ENCODE results near the gene TXNIP. TPM values are rescaled to one million over a fixed set of nuclear protein-coding genes. Genes with fewer than 3 reads are reported as not detected.

The TXNIP gene
- total and polyA plus RNA-seq, 12 donors: 231 to 1,142 (median 750) TPM

GRCh38 chr1:145979746-145980456 is 16.5 kb downstream of the TXNIP start:
- H3K27me3 ChIP-seq: no peaks in the 10 kb centered on the region
- TF ChIP-seq, protein P1, sequence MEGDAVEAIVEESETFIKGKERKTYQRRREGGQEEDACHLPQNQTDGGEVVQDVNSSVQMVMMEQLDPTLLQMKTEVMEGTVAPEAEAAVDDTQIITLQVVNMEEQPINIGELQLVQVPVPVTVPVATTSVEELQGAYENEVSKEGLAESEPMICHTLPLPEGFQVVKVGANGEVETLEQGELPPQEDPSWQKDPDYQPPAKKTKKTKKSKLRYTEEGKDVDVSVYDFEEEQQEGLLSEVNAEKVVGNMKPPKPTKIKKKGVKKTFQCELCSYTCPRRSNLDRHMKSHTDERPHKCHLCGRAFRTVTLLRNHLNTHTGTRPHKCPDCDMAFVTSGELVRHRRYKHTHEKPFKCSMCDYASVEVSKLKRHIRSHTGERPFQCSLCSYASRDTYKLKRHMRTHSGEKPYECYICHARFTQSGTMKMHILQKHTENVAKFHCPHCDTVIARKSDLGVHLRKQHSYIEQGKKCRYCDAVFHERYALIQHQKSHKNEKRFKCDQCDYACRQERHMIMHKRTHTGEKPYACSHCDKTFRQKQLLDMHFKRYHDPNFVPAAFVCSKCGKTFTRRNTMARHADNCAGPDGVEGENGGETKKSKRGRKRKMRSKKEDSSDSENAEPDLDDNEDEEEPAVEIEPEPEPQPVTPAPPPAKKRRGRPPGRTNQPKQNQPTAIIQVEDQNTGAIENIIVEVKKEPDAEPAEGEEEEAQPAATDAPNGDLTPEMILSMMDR (IDR thresholded peaks at IDR 0.05): no peak
- H3K4me1 ChIP-seq: peaks cover 54 to 78% (median 76%) of the 10 kb centered on the region in 9 donors
- H3K9me3 ChIP-seq: no peaks in the 10 kb centered on the region
- peak overlapping the region in 9 of 10 donors; percentile 3 to 44 (median 21) for H3K4me3 ChIP-seq
- WGBS, 2 donors: 16 to 29% methylated on average over 7 of the region's 7 CpGs
- DNase-seq: no peak
- intact Hi-C loops (cut with DNase I): loop anchor here in 7 of 10 donors (1.0 to 5.0 kb wide), 8 partner anchors 16 to 32 kb away; partner anchors contain the start of gene TXNIP (in 3 of the 7)
- ATAC-seq: peak in 6 of 8 donors; percentile 1 to 23 (median 4)
- H3K36me3 ChIP-seq: peaks cover 0 to 12% (median 0%) of the 10 kb centered on the region in 9 donors
- H3K27ac ChIP-seq: peak overlapping the region; percentile 90 to 97 (median 94)

DNA sequence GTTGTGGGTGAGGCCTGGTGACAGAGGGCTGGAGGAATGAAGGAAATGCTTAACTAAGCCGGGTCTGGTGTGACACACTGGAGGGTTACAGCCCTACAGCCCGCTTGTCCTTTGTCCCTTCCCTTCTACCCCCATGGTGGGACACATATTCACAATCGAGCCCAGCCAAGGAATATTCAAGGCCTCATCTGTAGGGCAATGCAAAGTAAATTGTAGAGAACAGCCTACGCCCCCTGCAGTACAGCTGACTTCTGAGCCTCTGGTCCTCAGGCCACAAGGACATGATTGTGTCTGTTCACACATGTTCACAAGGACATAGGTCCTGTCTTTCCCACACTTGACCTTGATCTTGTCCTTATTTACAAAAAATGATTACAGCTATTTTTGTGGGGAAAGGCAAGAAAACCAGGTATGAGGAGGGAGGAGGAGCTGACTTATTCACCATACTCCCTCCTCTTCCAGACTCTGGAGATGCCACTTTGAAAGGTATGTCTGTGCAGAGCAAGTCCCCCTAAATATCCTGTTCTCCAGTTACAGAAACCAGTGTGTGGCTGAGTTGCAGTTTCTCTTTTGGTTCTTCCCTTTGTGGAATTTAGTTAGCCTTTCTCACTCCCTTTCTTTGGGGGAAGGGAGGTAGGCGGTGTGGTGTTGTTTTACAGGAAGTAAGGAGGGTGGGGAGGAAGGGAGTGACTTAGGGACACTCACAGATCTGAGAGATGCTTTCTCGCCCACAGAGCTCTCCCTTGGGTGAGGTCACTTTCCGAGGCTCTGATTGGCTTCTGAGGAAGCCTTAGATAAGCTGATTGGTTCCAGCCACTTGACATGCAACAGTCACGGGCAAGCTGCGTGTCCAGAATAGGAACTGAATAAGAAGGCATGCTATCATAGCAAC is 17.3 kb downstream of the TXNIP start:
- intact Hi-C loops (cut with DNase I): loop anchor here in 7 of 10 donors (1.0 to 5.0 kb wide), 7 partner anchors 17 to 33 kb away; partner anchors contain the start of gene TXNIP (in 2 of the 7)
- TF ChIP-seq, protein P1 (IDR thresholded peaks at IDR 0.05): peak in 5 of 9 donors; percentile 25 to 58 (median 45)
- Histone ChIP-seq H3K27me3 (no peaks in the 10 kb centered on the region), H3K4me3 (peak overlapping the region in 8 of 10 donors; percentile 4 to 44 (median 38)), H3K4me1 (peaks cover 46 to 70% (median 68%) of the 10 kb centered on the region in 9 donors), H3K9me3 (no peaks in the 10 kb centered on the region), H3K36me3 (peaks cover 0 to 14% (median 0%) of the 10 kb centered on the region in 9 donors), H3K27ac (peak overlapping the region; percentile 90 to 97 (median 94))
- ATAC-seq (peak; percentile 91 to 94 (median 92)), DNase-seq (peak; percentile 81 to 98)
- 4% methylated on average over 9 of the region's 9 CpGs for WGBS, 2 donors

DNA sequence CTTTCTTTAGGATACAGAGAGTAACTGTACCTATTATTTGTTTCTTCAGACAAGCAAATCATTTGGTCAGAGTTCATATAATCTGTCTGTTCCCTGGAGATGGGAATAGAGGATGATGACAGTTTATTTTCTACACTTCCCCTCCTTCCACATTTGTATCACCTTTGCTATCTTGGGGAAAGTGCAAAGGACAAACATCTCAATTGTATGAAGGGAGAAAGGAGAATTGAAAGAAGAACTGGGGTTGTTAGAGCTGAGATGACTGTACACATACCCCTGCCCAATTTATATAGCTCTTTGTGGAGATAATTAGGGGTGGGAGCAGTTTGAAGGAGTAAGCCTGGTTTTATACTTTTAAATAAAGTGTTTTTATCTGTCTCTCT is 17.9 kb downstream of the TXNIP start:
- DNase-seq (no peak), ATAC-seq (no peak)
- peak overlapping the region in 8 of 10 donors; percentile 4 to 44 (median 38) for H3K4me3 ChIP-seq
- H3K4me1 ChIP-seq: peaks cover 41 to 64% (median 62%) of the 10 kb centered on the region in 9 donors
- H3K36me3 ChIP-seq: peaks cover 0 to 14% (median 0%) of the 10 kb centered on the region in 9 donors
- peak overlapping the region; percentile 89 to 97 (median 94) for H3K27ac ChIP-seq
- no peaks in the 10 kb centered on the region for H3K9me3 ChIP-seq
- intact Hi-C loops (cut with DNase I): loop anchor here in 5 of 10 donors (1.0 to 5.0 kb wide), 5 partner anchors 18 to 34 kb away; partner anchors contain the start of gene TXNIP (in 1 of the 5)
- TF ChIP-seq, protein P1 (IDR thresholded peaks at IDR 0.05): no peak
- no peaks in the 10 kb centered on the region for H3K27me3 ChIP-seq

Measured in heart right ventricle (tissue), 16 donors.